WERI-Rb-1 (cell line): ENCODE results near the gene OR2AT4.

Experiments
- DNase-seq: peaks from one replicate; pipeline ENCODE4 v3.0.0-alpha.2; 2020
- H3K27ac ChIP-seq: fragments of 250-450 bp; sonication (Bioruptor Pico); 2 replicates; pipeline ENCODE4 v1.5.1; 2020; ENCODE audit warnings: mild to moderate bottlenecking, moderate library complexity
- H3K27me3 ChIP-seq: fragments of 250-450 bp; sonication (Bioruptor Pico); 2 replicates; pipeline ENCODE4 v1.5.1; 2021; ENCODE audit warnings: mild to moderate bottlenecking, low read depth, moderate library complexity; ENCODE audit not compliant: insufficient read depth, severe bottlenecking
- H3K36me3 ChIP-seq: fragments of 250-450 bp; sonication (Bioruptor Pico); 2 replicates; pipeline ENCODE4 v1.5.1; 2020; ENCODE audit warnings: mild to moderate bottlenecking, moderate library complexity
- H3K4me3 ChIP-seq: 2 replicates; pipeline ENCODE4 v1.5.1; 2011; ENCODE audit warnings: low read depth, mild to moderate bottlenecking, control low read depth, low read length
- H3K9me3 ChIP-seq: fragments of 250-450 bp; sonication (Bioruptor Pico); 2 replicates; pipeline ENCODE4 v1.5.1; 2021; ENCODE audit warnings: mild to moderate bottlenecking, moderate library complexity; ENCODE audit not compliant: severe bottlenecking
- CTCF ChIP-seq: IDR thresholded peaks from 2 replicates; pipeline ENCODE4 v1.5.1; 2011; ENCODE audit warnings: low read depth, mild to moderate bottlenecking, control low read depth, inconsistent platforms, low read length

OR2AT4 gene

DNA sequence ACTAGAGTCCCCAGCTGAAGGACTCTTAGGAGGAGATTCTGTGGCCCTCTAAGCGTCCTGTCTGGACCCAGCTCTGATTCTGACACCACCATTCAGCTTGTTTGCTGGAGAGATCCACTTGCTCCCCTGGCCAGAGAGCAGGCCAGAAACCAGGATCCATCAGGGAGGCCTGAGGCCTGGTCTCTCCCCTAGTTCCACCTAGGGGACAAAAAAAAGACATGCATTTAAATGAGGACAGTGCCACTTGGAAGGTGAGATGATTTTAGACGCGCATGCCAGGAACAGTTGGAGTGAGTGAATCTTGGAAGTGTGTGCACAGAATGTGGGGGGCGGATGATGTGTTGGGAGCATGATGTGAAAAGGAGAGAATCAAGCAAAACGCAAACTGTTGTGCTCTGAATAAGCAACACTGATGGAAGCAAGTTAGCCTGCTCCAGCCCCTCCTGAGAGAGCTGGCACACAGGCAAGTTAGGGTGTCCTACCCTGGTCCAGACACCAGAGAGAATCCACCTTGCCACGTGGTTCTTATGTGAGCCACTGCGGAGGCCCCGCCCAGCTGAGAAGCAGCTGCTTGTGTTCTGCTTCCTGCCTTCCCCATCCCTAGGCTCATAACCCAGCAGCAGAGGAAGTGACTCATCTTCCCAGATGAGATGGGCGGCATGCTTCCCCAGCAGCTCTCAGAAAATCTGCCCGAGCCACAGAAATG lies 46.2 kb upstream of the OR2AT4 start:
- DNase-seq: peak; percentile 41
- H3K4me3 ChIP-seq: no peak overlapping the region
- TF ChIP-seq CTCF: no peak
- no peaks in the 10 kb centered on the region for H3K9me3 ChIP-seq
- H3K27me3 ChIP-seq: no peaks in the 10 kb centered on the region
- no peak overlapping the region for H3K27ac ChIP-seq
- no peaks in the 10 kb centered on the region for H3K36me3 ChIP-seq

DNA sequence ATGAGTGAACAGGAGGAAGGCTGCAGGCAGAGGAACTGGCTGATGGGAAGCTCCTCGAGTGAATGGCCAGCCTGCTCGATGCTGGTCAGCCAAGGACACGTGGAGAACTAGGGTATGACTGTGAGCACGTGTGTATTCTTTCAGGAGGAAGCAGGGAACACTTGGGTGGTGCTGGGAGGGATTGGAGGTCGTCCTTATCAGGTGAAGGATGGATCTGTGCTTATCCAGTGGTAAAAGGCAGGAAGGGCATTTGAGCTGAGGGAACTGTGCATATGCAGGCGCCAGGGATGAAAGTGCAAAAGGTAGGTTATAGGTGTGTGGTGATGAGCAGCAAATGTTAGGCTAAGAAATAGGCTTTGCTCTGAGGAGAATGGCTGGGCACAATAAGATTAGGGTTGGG lies 44.5 kb upstream of the OR2AT4 start:
- no peak overlapping the region for H3K4me3 ChIP-seq
- DNase-seq: no peak
- no peaks in the 10 kb centered on the region for H3K9me3 ChIP-seq

DNA sequence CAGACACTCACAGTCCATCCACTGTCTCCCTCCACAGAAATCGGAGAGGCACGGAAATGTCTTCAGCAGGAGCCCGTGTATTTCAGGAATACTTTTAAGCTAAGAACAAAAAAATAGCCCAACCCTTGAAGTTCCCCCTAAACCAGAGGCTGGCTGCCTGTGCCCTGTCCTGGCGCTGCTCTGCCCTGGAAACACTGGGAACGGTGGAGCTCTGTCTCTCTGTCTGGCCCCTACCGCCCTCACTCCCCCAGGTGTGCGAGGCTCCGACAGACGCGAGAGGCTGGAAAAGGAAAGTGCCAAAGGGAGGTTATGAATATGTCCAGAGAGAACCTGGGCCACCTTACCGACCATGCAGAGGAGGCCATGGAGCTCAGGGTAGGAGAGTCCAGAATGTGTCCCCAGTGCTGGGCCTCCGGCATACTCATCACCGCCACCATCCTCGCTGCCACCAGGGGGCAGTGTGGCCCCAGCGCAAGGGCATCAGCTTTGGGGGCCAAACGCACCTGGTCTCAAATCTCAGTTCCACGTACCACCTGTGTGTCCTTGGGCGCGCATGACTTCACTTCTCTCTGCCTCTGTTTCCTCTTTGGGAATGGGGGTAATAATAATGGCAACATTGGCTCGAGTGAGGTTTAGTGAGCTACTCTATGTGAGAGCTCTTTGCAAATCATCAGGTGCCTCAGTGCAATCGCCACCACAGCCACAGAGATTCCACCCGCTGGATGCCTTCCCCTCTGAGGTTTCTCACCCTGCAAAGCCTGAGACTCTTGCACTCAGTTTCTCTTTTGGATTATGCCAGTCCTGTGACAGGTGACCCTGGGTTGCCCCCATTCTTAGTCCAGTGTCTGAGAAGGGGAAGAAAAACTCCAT lies 43.8 kb upstream of the OR2AT4 start:
- H3K9me3 ChIP-seq: no peaks in the 10 kb centered on the region
- no peak overlapping the region for H3K4me3 ChIP-seq
- DNase-seq: peak; percentile 72
- H3K27me3 ChIP-seq: no peaks in the 10 kb centered on the region
- H3K36me3 ChIP-seq: no peaks in the 10 kb centered on the region
- H3K27ac ChIP-seq: no peak overlapping the region
- TF ChIP-seq CTCF: peak; percentile 98

More for the DNA sequence above, 44.5 kb upstream of the OR2AT4 start:
- no peaks in the 10 kb centered on the region for H3K27me3 ChIP-seq
- H3K27ac ChIP-seq: no peak overlapping the region
- TF ChIP-seq CTCF: no peak
- H3K36me3 ChIP-seq: no peaks in the 10 kb centered on the region

DNA sequence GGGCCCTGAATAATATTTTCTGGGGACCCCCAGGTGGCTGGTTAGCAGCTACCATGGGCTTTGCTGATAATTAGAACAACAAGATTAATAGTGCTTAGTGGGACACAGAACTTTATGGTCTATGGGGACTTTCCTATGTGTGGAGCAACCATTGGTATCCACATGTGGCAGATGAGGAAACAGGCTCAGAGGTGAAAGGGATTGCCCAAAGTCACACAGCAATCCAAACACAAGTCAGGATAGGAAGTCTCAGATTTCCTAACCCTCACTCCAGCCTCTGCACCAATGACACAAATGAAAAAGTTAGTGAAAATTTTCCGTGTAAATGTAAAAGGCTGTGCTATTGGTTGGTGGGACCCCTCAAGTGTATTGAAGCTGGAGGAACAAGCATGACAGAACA lies 39.0 kb upstream of the OR2AT4 start:
- no peak for TF ChIP-seq CTCF
- Histone ChIP-seq H3K36me3 (no peaks in the 10 kb centered on the region), H3K27ac (no peak overlapping the region), H3K4me3 (no peak overlapping the region), H3K9me3 (no peaks in the 10 kb centered on the region), H3K27me3 (no peaks in the 10 kb centered on the region)
- no peak for DNase-seq

GRCh38 chr11:75135021-75135650 lies 38.5 kb upstream of the OR2AT4 start:
- Histone ChIP-seq H3K4me3 (no peak overlapping the region), H3K9me3 (no peaks in the 10 kb centered on the region), H3K27me3 (no peaks in the 10 kb centered on the region), H3K27ac (no peak overlapping the region), H3K36me3 (no peaks in the 10 kb centered on the region)
- TF ChIP-seq CTCF: no peak
- DNase-seq: no peak
